Erythroblast (primary cell): Measurements from ENCODE around the gene MTMR6.
"Not testable (repeated sequence)": the region's sequence is repeated elsewhere in the genome, so short reads cannot be mapped to it uniquely, and the experiment has no call there.

ENCODE experiments used
- GATA1 ChIP-seq: IDR thresholded peaks from 2 replicates; pipeline ENCODE4 v1.6.1; 2011; ENCODE audit warnings: low read depth, mild to moderate bottlenecking, control low read depth, low read length, moderate library complexity
- POLR2A ChIP-seq: IDR thresholded peaks from 2 replicates; pipeline ENCODE4 v1.6.1; 2011; ENCODE audit warnings: mild to moderate bottlenecking, low read length

- TF ChIP-seq POLR2A, GATA1: not testable (repeated sequence)
These were observed 31.7 kb upstream of the MTMR6 start for GRCh38 chr13:25318946-25319345.
